Testis (tissue), 3 donors: ENCODE measurements around the gene ACAN. TPM values are rescaled to one million over a fixed set of nuclear protein-coding genes. Genes with fewer than 3 reads are reported as not detected.

Experiments used
- DNase-seq: peaks from one replicate; pipeline ENCODE4 v3.0.0-alpha.2; 2019
- H3K27ac ChIP-seq, 2 donors: fragments of 200-600 bp; sonication (generic); one replicate each; pipeline ENCODE4 v1.5.1; 2019
- H3K27me3 ChIP-seq: fragments of 200-600 bp; sonication (generic); one replicate; pipeline ENCODE4 v1.5.1; 2019
- H3K36me3 ChIP-seq: fragments of 200-600 bp; sonication (generic); one replicate; pipeline ENCODE4 v1.5.1; 2017; ENCODE audit warnings: low read depth; ENCODE audit errors: missing control alignments
- H3K4me1 ChIP-seq: fragments of 200-600 bp; sonication (generic); one replicate; pipeline ENCODE4 v1.5.1; 2019
- H3K4me3 ChIP-seq, 2 donors: fragments of 200-600 bp; sonication (generic); one replicate each; pipeline ENCODE4 v1.5.1; 2017 to 2019
- H3K9me3 ChIP-seq: fragments of 200-600 bp; sonication (generic); one replicate; pipeline ENCODE4 v1.5.1; 2017
- CTCF ChIP-seq, 3 experiments: fragments of 450-650 bp in 2 of 3; fragments of 200-600 bp in 1 of 3; sonication (generic) in 1 of 3; IDR thresholded peaks; one replicate each; pipeline ENCODE4 v1.5.1; 2016 to 2019; ENCODE audit warnings: antibody characterized with exemption in 3 of 3, mild to moderate bottlenecking in 2 of 3, moderate library complexity in 1 of 3
- POLR2A ChIP-seq: fragments of 450-650 bp; IDR thresholded peaks from one replicate; pipeline ENCODE4 v1.6.1; 2017; ENCODE audit warnings: antibody characterized with exemption, mild to moderate bottlenecking, moderate library complexity
- WGBS, 2 donors: methylation state at CpG; one replicate each; pipeline ENCODE4 v1.1.5; 2018; 5-methylcytosine and 5-hydroxymethylcytosine counted together
- intact Hi-C: fragments of 100-400 bp; cut with DNase I; formaldehyde crosslinking; loops from one replicate; pipeline ENCODE4 v1.15.1; 2023; ENCODE audit warnings: low total_unique reads
- polyA plus RNA-seq: library from polyadenylated mRNA; stranded (reverse); fragments of 350-450 nt; fragmentation: Illumina TruSeq; extraction: RNeasy Lipid Tissue Mini Kit (QIAGEN cat#74804); gene quantifications from one replicate; pipeline ENCODE4 v1.2.3, GENCODE V29; 2014; ENCODE audit warnings: low read depth, low replicate concordance; ENCODE audit not compliant: insufficient read depth
- total RNA-seq, 2 donors: library from RNA; depleted of rRNA; stranded (reverse); fragments of >200 nt; gene quantifications; one replicate each; pipeline ENCODE4 v1.2.3, GENCODE V29; 2016

ACAN gene
- total and polyA plus RNA-seq, 3 donors from 2014 or later: 2.4 to 6.6 (median 4.1) TPM

DNA sequence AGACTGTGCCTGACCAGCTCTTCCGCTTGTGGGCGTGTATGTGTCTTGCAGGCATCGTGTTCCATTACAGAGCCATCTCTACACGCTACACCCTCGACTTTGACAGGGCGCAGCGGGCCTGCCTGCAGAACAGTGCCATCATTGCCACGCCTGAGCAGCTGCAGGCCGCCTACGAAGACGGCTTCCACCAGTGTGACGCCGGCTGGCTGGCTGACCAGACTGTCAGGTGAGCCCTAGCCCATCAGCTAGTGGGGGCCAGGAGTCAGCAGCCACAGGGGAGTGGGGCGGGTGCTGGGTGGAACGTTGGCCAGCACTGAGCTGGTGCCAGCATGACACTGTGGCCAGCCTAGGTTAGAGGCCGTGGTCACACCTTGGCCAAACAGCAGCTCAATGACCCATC is 36.7 kb downstream of the ACAN start:
- Histone ChIP-seq H3K4me3 (no peak overlapping the region), H3K9me3 (no peaks in the 10 kb centered on the region), H3K27me3 (no peaks in the 10 kb centered on the region), H3K27ac (no peak overlapping the region), H3K36me3 (no peaks in the 10 kb centered on the region), H3K4me1 (no peaks in the 10 kb centered on the region)
- TF ChIP-seq CTCF (IDR thresholded peaks at IDR 0.05) (no peak), POLR2A (no peak)
- WGBS, 2 donors: 91 to 96% methylated on average over 14 to 16 of the region's 16 CpGs
- no peak for DNase-seq
- intact Hi-C loops: loop anchor here (10.0 kb wide), 1 partner anchor 185 kb away; no protein-coding TSS in a partner anchor

GRCh38 chr15:88841236-88841635 is 38.0 kb downstream of the ACAN start:
- intact Hi-C loops: no loop called here
- H3K4me1 ChIP-seq: no peaks in the 10 kb centered on the region
- no peaks in the 10 kb centered on the region for H3K27me3 ChIP-seq
- H3K36me3 ChIP-seq: no peaks in the 10 kb centered on the region
- no peaks in the 10 kb centered on the region for H3K9me3 ChIP-seq
- no peak overlapping the region for H3K4me3 ChIP-seq
- no peak for DNase-seq
- H3K27ac ChIP-seq: no peak overlapping the region
- WGBS, 2 donors: 81 to 97% methylated on average over 1 of the region's 1 CpG
- no peak for TF ChIP-seq POLR2A
- no peak for TF ChIP-seq CTCF (IDR thresholded peaks at IDR 0.05)

GRCh38 chr15:88842156-88842555 is 38.9 kb downstream of the ACAN start:
- TF ChIP-seq POLR2A (no peak), CTCF (IDR thresholded peaks at IDR 0.05) (no peak)
- Histone ChIP-seq H3K36me3 (no peaks in the 10 kb centered on the region), H3K4me3 (no peak overlapping the region), H3K9me3 (no peaks in the 10 kb centered on the region), H3K4me1 (no peaks in the 10 kb centered on the region), H3K27ac (no peak overlapping the region), H3K27me3 (no peaks in the 10 kb centered on the region)
- no peak for DNase-seq
- 88 to 96% methylated on average over 2 to 4 of the region's 4 CpGs for WGBS, 2 donors
- intact Hi-C loops: no loop called here

DNA sequence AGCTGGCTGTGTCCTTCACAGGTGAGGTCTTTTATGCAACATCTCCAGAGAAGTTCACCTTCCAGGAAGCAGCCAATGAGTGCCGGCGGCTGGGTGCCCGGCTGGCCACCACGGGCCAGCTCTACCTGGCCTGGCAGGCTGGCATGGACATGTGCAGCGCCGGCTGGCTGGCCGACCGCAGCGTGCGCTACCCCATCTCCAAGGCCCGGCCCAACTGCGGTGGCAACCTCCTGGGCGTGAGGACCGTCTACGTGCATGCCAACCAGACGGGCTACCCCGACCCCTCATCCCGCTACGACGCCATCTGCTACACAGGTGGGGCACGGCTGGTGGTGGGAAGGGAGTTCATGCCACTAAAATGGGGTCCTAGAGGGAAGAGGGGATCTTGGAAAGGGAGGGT is 40.1 kb downstream of the ACAN start:
- DNase-seq: no peak
- Histone ChIP-seq H3K4me1 (no peaks in the 10 kb centered on the region), H3K27ac (no peak overlapping the region), H3K36me3 (no peaks in the 10 kb centered on the region), H3K9me3 (no peaks in the 10 kb centered on the region), H3K27me3 (no peaks in the 10 kb centered on the region), H3K4me3 (no peak overlapping the region)
- WGBS, 2 donors: 97% methylated on average over 21 of the region's 21 CpGs; no CpG with 5 or more reads in 1 of the 2 donors
- intact Hi-C loops: no loop called here
- TF ChIP-seq POLR2A: no peak
- no peak for TF ChIP-seq CTCF (IDR thresholded peaks at IDR 0.05)

DNA sequence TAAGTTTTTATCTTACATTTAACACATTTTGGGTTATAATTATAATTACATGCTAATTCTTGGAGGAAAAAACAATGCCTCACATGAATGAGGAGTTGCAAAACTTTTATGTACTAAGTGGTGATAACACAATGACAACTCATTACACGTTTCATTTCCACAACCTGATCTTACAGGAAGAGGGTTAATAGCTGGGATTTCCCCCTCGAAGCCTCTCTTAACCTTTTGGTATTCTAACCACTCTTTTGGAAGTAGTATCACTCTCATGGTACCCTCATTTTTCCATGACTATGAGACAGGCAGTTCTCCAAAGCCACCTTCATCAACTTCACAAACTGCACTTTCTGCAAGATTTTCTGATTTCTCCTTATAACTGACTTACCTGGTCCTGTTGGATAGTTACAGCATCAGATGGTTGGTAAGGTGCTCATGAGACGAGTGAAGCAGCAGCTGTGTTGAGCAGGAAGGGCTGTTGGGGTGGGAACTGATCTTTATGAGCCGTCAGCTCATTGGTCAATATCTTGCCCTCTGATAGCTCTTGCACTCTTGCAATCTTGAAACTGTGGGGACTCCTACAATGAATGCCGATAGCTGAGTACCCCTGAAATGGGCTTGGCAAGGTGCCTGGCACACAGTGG is 41.6 kb downstream of the ACAN start:
- TF ChIP-seq POLR2A: no peak
- no peak for TF ChIP-seq CTCF (IDR thresholded peaks at IDR 0.05)
- Histone ChIP-seq H3K9me3 (no peaks in the 10 kb centered on the region), H3K27me3 (no peaks in the 10 kb centered on the region), H3K27ac (no peak overlapping the region), H3K4me3 (no peak overlapping the region), H3K36me3 (no peaks in the 10 kb centered on the region), H3K4me1 (no peaks in the 10 kb centered on the region)
- intact Hi-C loops: no loop called here
- WGBS, 2 donors: 63 to 78% methylated on average over 3 to 5 of the region's 5 CpGs
- DNase-seq: no peak
